ENCODE results near the gene RPL18A. TPM values are rescaled to one million over a fixed set of nuclear protein-coding genes. Genes with fewer than 3 reads are reported as not detected.

Gene RPL18A
- total and polyA plus RNA-seq, 2 of the 13 experiments (the other 11 are each of a cell fraction or from before 2014, with no cell fraction given), result 1,471 to 2,004 TPM

DNA sequence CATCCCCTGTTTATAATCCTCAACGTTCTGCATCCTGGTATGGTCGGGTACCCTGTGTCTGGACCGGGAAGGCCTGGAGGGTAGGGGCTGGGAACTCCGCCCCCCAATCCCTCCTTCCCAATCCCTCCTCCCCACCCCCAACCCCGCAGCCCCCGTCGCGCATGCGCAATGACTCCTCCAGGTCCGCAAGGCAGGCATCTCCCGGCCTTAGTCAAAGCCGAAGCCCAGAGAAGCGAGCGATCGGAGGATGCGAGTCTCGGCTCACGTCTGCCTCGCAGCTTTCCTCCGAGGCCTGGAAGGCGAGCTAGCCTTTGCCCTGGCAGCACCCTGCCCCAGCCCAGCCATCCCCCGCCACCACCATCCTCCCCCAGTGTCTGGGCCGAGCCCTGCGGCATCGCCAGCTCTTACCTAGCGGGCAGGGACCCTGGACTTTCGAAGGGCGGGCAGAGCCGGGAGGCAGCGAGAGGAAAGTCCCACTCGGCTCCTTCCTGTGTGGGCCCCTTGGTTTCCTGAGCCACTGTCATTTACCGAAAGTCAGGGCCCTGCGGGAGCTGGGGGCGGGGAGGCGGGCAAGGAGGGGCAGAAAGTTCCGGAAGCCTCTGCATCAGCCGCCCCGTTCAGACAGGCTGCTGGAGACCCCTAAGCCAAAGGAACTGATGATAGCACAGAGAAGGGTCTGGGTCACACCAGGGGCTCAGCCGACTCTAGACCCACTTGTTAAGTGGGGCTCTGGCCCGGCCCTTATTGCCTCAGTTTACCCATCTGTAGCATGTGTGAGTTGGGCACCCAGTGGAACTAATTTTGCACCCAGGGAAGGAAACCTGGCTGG, 12.0 kb upstream of the RPL18A start, which contains the start of gene JAK3 (continued):
- TF ChIP-seq ZNF430 (CRISPR knock-in tag; IDR thresholded peaks at IDR 0.05), result no peak
- TF ChIP-seq, protein P1, sequence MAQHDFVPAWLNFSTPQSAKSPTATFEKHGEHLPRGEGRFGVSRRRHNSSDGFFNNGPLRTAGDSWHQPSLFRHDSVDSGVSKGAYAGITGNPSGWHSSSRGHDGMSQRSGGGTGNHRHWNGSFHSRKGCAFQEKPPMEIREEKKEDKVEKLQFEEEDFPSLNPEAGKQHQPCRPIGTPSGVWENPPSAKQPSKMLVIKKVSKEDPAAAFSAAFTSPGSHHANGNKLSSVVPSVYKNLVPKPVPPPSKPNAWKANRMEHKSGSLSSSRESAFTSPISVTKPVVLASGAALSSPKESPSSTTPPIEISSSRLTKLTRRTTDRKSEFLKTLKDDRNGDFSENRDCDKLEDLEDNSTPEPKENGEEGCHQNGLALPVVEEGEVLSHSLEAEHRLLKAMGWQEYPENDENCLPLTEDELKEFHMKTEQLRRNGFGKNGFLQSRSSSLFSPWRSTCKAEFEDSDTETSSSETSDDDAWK (CRISPR knock-in tag; IDR thresholded peaks at IDR 0.05), result no peak
- TF ChIP-seq, protein P2, sequence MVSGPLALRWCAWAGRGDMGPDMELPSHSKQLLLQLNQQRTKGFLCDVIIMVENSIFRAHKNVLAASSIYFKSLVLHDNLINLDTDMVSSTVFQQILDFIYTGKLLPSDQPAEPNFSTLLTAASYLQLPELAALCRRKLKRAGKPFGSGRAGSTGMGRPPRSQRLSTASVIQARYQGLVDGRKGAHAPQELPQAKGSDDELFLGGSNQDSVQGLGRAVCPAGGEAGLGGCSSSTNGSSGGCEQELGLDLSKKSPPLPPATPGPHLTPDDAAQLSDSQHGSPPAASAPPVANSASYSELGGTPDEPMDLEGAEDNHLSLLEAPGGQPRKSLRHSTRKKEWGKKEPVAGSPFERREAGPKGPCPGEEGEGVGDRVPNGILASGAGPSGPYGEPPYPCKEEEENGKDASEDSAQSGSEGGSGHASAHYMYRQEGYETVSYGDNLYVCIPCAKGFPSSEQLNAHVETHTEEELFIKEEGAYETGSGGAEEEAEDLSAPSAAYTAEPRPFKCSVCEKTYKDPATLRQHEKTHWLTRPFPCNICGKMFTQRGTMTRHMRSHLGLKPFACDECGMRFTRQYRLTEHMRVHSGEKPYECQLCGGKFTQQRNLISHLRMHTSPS (CRISPR knock-in tag; IDR thresholded peaks at IDR 0.05; ENCODE audit: low read depth), result peak; percentile 74; the same call in 1 of the 2 replicates
- no peak for TF ChIP-seq GPN1 (CRISPR knock-in tag; IDR thresholded peaks at IDR 0.05; ENCODE audit: borderline replicate concordance)
- TF ChIP-seq ZNF564 (CRISPR knock-in tag; IDR thresholded peaks at IDR 0.05), result no peak
- TF ChIP-seq SIX4 (CRISPR knock-in tag; IDR thresholded peaks at IDR 0.05), result no peak
- TF ChIP-seq THAP11 (CRISPR knock-in tag; IDR thresholded peaks at IDR 0.05), result peak; percentile 72; the same call in 1 of the 2 replicates
- peak; percentile 22 to 79; a peak in 3 of 4 replicates for TF ChIP-seq POLR2A (IDR thresholded peaks at IDR 0.05; ENCODE audit: insufficient read depth in 1 of 2, low read depth in 2 of 2, low read length in 2 of 2)
- TF ChIP-seq ZNF589 (CRISPR knock-in tag; conservative IDR thresholded peaks at IDR 0.05), result no peak
- TF ChIP-seq ELF4 (CRISPR knock-in tag; IDR thresholded peaks at IDR 0.05; ENCODE audit: borderline replicate concordance), result no peak
- no peak for TF ChIP-seq ZNF737 (CRISPR knock-in tag; IDR thresholded peaks at IDR 0.05; ENCODE audit: borderline replicate concordance)
- TF ChIP-seq SP2 (CRISPR knock-in tag; IDR thresholded peaks at IDR 0.05), result no peak; the same call in 1 of the 2 replicates
- TF ChIP-seq, protein P3, sequence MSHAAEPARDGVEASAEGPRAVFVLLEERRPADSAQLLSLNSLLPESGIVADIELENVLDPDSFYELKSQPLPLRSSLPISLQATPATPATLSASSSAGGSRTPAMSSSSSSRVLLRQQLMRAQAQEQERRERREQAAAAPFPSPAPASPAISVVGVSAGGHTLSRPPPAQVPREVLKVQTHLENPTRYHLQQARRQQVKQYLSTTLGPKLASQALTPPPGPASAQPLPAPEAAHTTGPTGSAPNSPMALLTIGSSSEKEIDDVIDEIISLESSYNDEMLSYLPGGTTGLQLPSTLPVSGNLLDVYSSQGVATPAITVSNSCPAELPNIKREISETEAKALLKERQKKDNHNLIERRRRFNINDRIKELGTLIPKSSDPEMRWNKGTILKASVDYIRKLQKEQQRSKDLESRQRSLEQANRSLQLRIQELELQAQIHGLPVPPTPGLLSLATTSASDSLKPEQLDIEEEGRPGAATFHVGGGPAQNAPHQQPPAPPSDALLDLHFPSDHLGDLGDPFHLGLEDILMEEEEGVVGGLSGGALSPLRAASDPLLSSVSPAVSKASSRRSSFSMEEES (CRISPR knock-in tag; IDR thresholded peaks at IDR 0.05), result no peak
- TF ChIP-seq, protein P4, sequence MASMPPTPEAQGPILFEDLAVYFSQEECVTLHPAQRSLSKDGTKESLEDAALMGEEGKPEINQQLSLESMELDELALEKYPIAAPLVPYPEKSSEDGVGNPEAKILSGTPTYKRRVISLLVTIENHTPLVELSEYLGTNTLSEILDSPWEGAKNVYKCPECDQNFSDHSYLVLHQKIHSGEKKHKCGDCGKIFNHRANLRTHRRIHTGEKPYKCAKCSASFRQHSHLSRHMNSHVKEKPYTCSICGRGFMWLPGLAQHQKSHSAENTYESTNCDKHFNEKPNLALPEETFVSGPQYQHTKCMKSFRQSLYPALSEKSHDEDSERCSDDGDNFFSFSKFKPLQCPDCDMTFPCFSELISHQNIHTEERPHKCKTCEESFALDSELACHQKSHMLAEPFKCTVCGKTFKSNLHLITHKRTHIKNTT (CRISPR knock-in tag; IDR thresholded peaks at IDR 0.05), result no peak
- TF ChIP-seq ZNF501 (CRISPR knock-in tag; IDR thresholded peaks at IDR 0.05), result peak; percentile 53; the same call in 1 of the 2 replicates
- no peak for TF ChIP-seq ZFAT (CRISPR knock-in tag; conservative IDR thresholded peaks at IDR 0.05)
- no peak for TF ChIP-seq U2AF2 (IDR thresholded peaks at IDR 0.05; ENCODE audit: low read depth, low read length)
- no peak for TF ChIP-seq ZKSCAN5 (CRISPR knock-in tag; IDR thresholded peaks at IDR 0.05)
- TF ChIP-seq, protein P5, sequence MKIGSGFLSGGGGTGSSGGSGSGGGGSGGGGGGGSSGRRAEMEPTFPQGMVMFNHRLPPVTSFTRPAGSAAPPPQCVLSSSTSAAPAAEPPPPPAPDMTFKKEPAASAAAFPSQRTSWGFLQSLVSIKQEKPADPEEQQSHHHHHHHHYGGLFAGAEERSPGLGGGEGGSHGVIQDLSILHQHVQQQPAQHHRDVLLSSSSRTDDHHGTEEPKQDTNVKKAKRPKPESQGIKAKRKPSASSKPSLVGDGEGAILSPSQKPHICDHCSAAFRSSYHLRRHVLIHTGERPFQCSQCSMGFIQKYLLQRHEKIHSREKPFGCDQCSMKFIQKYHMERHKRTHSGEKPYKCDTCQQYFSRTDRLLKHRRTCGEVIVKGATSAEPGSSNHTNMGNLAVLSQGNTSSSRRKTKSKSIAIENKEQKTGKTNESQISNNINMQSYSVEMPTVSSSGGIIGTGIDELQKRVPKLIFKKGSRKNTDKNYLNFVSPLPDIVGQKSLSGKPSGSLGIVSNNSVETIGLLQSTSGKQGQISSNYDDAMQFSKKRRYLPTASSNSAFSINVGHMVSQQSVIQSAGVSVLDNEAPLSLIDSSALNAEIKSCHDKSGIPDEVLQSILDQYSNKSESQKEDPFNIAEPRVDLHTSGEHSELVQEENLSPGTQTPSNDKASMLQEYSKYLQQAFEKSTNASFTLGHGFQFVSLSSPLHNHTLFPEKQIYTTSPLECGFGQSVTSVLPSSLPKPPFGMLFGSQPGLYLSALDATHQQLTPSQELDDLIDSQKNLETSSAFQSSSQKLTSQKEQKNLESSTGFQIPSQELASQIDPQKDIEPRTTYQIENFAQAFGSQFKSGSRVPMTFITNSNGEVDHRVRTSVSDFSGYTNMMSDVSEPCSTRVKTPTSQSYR (CRISPR knock-in tag; IDR thresholded peaks at IDR 0.05; ENCODE audit: borderline replicate concordance), result peak; percentile 69; the same call in 1 of the 2 replicates

Data from HepG2 (cell line).